HG03565 (cell line): ENCODE data around the gene ADH4.
"Not testable (repeated sequence)": the region's sequence is repeated elsewhere in the genome, so short reads cannot be mapped to it uniquely, and the experiment has no call there.

ENCODE experiments used
- ATAC-seq: cut with Tn5 transposase; IDR thresholded peaks from one replicate; pipeline ENCODE4 v1.9.1; 2021; ENCODE audit warnings: mild to moderate bottlenecking, moderate library complexity; ENCODE audit not compliant: unreplicated experiment

The ADH4 gene

DNA sequence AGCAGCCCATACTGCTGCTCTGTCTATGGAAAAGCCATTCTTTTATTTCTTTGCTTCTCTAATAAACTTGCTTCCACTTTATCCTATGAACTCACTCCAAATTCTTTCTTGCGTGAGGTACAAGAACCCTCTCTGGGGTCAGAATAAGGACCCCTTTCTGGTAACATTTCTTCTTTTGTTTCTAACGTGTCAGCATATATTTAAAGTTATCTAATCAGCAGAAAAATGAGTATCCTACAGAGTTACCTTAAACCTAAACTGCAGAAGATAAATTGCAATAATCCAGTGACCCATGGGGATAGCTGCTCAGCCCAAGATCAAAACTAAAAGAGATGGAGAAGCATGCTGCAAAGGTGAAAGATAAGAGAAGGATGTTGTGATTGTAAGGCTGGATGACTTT lies 59.5 kb downstream of the ADH4 start:
- no peak for ATAC-seq

DNA sequence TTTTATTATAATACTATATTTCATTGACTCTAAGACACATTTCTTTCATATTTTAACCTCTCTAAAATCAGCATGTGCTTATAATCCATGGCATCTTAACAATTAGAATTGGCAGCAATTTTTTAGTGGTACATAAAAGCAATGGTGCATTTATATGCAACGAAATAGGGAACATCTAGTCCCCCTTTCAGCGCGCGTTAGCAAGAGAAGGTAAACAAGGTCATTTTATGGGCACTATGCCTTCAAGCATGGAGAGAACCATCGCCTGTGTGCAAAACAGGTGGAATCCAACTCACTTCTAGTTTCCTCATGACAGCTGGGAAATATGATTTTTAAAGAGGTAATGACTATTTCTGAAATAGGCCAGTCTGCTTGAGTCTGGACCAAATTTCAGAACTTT lies 61.9 kb downstream of the ADH4 start:
- no peak for ATAC-seq

DNA sequence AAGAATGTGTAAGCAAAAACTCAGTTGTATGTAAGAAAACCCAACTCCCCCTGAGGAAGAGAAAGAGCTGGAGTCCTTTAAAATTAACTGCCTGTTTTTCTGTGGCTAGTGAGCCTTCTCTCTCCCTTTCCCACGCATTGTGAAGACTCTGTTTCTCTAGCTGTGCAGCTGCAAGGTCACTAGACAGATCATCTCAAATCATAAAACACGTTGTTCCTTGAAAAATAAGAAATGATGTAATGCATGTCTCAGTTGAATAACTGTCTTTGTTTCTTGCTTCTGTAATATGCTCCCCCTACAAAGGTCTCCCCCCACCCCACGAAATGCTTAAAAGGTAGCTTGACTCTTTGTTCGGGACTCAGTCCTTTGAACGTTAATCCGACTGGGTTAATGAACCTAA lies 63.2 kb downstream of the ADH4 start:
- not testable (repeated sequence) for ATAC-seq

DNA sequence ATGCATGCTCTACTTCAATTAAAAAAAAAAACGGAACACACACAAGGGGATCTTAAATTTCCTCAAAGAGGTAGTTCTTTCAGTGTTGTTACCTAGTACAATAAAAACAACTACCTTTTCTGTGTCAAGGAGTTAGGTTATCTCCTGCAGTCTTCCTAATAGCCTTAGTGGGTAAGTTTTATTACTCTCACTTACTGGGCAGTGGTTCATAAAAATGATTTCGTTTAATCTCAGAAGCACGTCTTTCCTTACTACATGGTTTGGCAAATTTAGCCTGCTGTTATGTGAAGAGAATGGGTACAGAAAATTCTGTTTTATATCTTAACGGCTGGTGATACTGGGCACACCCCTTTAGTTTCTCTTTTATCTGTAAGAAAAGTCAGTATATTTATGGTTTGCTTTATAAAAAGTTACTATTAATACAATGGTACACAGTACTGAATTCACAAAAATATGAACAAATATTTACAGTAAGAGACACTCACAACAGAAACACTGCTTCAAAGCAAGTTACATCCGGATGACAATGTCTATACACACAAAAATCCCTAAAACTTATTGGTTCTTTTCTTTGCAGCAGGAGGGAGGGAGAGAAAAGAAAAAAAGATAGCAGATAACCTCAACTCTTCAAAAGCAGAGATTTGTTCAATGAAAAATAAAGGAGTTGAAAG lies 64.3 kb downstream of the ADH4 start:
- ATAC-seq: no peak

DNA sequence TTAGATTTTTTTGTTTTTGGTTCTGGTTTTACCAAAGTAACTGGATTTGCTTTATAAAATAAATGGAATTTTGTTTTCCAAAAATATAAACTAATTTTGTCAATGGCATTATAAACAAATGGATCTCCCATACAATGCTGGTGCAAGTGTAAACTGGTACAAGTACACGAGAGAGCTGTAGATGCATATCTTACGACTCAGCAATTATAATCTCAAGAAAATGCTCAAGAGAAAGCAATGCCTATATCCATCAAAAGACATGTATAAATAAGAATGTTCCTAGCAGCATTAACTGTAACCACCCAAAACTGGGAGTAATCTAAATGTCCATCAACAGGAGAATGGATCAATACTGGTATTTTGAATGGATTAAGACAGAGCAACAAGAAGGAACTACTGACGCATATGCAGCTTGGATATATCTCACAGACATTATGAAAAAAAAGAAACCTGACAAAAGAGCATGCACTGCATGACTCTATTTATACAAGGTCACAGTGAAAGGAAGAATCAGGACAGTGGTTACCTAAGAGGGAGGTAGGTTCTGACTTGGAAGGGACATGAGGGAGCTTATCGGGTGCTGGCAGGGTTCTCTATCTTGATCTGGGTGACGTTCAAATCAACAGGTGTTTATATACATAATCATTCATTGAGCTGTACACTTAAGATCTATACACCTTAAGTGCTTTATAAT lies 65.0 kb downstream of the ADH4 start:
- no peak for ATAC-seq

DNA sequence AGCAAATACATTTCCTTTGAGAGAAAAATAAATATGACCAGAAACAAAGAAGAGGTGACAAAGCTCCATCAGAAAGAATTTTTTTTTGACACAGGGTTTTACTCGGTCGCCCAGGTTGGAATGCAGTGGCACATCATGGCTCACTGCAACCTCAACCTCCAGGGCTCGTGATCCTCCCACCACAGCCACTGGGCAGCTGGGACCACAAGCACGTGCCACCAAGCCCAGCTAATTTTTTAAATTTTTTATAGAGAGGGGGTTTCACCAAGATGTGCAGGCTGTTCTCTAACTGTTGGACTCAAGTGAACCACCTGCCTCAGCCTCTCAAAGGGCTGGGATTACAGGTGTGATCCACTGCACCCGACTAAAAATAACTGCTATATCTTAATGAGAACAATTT lies 65.8 kb downstream of the ADH4 start:
- no peak for ATAC-seq

DNA sequence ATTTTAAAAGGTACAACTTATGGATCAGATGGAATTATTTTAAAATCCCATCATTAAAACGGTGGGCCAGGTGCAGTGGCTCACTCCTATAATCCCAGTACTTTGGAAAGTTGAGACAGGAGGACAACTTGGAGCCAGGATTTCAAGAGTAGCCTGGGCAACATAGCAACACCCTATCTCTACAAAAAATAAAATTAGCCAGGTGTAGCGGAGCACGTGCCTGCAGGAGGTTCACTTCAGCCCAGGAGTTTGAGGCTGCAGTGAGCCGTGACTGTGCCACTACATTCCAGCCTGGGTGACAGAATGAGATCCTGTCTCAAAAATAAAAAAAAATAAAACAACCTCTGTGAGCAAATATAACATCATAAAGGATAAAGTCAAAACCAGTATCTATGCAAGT lies 66.9 kb downstream of the ADH4 start:
- ATAC-seq: no peak

DNA sequence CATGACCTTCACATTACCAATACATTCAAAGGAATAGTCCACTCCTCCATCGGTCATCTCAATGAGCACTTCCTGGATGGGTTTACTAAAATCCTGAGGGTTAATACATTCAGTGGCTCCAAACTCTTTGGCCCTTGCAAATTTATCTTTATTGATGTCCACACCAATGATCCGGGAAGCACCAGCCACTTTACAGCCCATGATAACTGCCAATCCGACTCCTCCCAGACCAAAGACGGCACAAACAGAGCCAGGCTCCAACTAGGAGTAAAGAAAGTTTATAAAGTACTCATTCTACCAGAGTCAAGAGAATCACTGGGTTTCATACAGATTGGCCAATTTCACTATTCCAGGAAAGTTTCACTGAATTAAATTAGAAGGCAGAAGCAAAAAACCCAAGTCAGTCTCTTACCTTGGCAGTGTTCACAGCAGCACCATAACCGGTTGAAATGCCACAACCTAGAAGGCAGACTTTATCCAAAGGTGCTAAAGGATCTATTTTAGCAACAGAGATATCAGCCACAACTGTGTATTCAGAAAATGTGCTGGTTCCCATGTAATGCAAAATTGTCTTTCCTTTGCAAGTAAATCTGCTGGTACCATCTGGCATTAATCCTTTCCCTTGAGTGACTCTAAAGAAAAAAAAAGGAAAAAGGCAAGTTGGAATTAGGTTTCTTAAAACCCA lies 67.7 kb downstream of the ADH4 start:
- ATAC-seq: no peak

DNA sequence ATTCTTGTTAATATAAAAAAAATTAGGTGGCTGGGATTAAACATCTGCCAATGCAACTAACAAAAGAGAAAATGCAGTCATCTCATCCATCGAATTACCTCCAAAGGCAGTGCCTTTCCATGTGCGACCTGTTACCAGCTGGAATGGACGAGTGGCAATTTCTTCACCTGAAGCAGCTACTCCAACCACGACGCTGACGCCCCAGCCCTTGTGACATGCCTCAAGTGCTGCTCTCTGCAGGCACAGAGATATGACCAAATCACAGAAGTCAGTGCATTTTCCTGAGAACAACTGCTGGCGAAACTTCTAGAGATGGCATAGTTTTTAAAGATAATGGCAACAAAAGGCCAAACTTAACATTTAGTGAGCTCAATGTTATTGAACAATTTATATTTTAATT lies 69.3 kb downstream of the ADH4 start:
- no peak for ATAC-seq
